ENCODE data around the gene SLC25A22.

DNA sequence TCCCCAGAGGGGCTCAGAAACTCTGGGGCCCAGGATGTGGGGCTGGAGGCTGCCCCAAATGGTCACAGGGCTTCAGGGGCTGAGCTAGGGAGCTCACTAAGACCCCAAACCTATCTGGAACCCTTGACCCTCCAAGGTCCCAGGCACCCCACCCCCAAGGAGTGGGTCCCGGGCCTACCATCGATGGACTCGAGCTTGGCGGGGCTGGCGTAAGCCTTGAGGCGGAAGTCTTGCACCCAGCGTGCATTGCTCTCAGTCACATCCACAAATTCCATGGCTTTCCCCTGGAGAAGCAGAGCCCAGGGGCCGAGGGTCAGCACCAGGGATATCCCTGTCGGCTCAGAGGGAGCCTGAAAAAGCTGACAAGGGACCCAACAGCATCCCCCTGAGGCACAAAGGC is 24.3 kb downstream of the SLC25A22 start:
- TF ChIP-seq, protein P1, sequence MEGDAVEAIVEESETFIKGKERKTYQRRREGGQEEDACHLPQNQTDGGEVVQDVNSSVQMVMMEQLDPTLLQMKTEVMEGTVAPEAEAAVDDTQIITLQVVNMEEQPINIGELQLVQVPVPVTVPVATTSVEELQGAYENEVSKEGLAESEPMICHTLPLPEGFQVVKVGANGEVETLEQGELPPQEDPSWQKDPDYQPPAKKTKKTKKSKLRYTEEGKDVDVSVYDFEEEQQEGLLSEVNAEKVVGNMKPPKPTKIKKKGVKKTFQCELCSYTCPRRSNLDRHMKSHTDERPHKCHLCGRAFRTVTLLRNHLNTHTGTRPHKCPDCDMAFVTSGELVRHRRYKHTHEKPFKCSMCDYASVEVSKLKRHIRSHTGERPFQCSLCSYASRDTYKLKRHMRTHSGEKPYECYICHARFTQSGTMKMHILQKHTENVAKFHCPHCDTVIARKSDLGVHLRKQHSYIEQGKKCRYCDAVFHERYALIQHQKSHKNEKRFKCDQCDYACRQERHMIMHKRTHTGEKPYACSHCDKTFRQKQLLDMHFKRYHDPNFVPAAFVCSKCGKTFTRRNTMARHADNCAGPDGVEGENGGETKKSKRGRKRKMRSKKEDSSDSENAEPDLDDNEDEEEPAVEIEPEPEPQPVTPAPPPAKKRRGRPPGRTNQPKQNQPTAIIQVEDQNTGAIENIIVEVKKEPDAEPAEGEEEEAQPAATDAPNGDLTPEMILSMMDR (IDR thresholded peaks at IDR 0.05), result no peak
- TF ChIP-seq POLR2A (IDR thresholded peaks at IDR 0.05), result no peak
